ENCODE results near the gene MEF2C.

The MEF2C gene

GRCh38 chr5:88675168-88675707 is 207.7 kb downstream of the MEF2C start:
- DNase-seq (ENCODE audit: low read depth in 3 of 3): no peak

DNA sequence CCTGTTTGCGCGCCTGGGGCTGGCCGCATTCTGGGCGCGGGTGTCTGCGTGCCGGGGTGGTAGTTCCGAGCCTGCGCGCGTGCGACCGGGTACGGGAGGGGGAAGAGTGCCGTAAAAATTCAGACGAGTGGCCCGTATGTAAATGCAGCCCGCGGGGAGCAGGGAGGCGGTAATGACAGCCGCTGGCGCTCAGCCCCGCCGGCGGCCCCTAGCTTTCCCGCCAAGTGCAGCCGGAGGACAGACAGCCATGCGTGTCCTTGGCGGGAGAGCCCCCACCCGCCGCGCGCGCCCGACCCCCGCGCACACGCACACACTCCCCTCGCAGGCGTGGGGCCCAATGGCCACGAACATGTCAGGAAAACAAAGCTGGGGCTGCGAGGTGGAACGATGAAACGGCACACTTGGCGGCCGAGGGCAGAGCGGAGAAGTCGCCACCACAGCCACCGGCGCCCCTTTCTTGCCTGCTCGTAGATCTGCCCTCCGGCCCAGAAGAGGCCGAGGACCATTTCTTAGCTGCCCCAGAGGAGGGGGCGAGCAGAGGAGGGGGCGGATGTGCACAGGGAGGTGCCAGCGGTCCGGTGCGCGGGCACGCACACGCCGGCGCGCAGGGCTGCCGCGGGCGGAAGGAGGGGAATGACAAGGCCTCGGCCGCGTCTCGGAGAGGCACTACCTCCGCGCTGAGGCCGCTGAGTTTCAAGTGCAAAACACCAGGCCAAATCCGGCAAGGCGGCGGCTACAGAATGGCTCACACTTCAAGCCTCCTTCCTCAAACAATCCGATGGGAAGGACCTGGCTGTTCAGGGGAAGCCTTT is 208.4 kb downstream of the MEF2C start:
- DNase-seq (ENCODE audit: low read depth in 3 of 3): no peak

DNA sequence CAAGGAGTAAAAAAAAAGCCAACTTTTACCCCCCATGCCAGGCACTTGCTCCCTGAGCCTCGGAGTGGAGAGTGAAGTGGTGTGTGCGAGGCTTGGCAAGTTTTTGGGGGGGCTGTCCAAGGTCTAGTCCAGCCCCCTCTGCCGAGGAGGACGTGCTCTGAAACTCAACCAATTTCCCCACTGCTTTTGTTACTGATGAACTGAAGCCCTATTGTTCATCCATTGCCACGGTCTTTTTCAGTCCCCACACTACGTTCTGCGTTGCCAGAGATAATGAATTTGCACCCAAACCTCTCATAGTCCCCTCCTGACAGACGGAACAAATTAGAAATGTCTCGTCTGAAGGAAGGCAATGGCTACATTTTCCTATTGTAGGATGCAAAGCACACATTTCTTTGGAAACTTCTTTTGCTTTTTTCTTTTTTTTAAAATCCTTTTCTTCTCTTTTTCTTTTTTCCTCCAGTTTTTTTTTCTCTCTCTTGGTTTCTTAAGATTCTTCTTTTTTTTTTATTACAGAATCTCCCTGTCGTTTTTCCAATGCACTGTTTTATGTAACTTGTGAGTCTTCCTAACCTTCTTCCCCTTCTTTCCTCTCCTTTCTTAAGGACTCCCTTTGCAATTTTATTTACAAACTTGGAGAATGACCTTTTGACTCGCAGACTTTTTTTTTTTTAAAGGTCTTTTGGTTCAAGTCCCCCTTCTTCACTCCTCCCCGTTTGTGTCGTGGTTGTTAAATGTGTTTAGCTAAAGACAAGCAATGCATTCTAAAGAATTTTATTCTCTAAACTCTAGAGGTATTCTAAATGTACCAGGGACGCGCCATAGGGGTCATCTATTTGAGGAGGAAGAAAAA is 209.5 kb downstream of the MEF2C start:
- DNase-seq (ENCODE audit: low read depth in 3 of 3): no peak

DNA sequence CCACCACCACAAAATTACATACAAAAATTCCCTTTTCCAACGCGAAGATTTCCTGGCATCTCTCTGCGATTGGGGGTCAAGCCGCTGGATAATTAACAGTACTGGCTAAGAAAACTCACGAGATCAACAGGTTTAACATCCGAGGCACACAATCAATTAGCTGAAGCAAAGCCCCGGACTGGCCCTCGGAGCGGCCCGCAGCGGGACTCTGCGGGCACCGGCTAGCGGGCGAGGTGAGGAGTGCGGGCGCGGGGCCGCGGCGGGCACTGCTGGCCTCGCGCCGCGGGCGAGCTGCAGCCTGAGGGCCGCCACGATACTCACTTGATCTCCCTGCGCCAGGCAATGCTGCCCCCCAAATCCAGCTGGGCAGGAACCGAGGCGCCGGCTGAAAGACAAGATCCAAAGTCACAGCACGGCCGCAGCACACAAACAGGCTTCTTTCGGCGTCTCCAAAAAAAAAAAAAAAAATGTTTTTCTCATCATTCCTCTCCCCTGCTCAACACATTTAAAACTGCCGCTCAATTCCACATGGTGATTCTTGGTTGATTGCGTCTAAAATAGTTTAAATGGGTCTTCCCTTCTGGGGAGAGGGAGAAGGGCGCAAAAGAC is 210.2 kb downstream of the MEF2C start:
- no peak for DNase-seq (ENCODE audit: low read depth in 3 of 3)

- DNase-seq (ENCODE audit: low read depth in 3 of 3): no peak
These were observed 211.2 kb downstream of the MEF2C start for GRCh38 chr5:88671505-88672499.

DNA sequence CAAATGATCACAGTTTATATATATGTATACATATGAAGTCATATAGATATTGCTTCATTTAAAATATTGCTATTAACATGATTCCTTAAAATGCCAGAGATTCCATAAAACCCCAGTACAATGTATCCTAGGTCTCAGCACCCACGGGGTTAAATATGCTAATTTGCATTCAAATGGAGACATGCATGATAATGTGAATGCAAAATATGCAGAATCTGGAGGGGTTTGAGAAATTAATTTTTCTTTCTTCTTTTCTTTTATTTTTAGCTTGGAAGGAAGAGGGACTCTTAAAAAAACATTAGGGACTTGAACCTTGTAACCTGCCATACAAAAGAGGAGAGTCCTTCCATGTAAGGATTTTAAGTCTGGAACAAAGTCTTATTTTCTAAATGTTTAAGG is 211.9 kb downstream of the MEF2C start:
- no peak for DNase-seq (ENCODE audit: low read depth in 3 of 3)

DNA sequence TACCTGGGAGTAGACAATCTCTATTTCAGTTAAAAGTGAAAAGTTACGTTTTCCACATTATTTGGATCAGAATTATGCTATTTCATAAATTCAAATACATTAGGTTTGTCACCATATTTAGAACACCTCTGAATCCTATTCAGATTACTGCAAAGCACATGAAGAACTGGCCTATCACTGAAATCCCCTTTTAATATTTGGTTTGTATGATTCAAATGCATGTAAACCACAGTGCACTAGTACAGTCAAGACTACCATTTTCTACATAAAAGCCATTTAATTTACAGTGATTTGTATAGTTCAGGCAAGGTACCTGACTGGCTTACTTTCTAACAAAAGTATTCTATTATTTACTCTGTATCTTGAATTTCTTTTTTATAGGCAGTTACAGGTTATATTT is 212.5 kb downstream of the MEF2C start:
- DNase-seq (ENCODE audit: low read depth in 3 of 3): no peak

DNA sequence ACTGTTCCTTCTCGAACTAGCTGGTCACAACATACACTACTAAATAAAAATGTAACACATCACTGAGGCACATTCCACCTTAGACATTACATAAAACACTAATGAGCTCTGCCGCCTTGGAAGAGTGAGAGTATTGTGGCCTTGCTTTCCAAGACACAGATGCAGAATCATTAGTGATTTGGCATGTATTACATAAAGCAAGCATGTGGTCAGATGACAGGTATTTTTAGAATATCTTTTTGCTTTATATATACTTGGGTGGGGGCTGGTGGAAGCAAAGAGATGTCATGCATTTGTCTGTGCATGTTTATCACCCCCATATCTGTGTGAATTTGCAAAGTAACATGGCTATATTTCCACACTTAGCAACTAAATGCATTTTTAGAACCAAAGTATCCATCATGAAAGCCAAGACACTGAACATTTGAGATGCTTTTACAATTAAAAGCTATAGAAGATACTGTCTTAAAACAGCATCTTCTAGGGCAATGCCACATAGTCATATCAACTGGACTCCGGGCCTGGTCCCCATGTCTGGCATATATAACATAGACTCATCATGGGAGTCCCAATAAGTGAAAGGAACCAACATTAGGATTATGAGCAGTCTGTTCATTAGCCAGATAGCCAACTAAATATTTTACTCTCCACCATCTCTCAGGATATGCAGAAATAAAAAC is 213.5 kb downstream of the MEF2C start:
- no peak for DNase-seq (ENCODE audit: low read depth in 3 of 3)

GRCh38 chr5:88667496-88668201 is 215.3 kb downstream of the MEF2C start:
- no peak for DNase-seq (ENCODE audit: low read depth in 3 of 3)
